KMS-11 (cell line): ENCODE results near the gene MYO3A.

ENCODE experiments used
- H2AFZ ChIP-seq: fragments of 200-600 bp; sonication (generic); 2 replicates; pipeline ENCODE4 v1.6.1; 2016; ENCODE audit warnings: antibody characterized with exemption, mixed run types, low read depth
- H3K27ac ChIP-seq: fragments of 200-600 bp; sonication (generic); 2 replicates; pipeline ENCODE4 v1.6.1; 2016; ENCODE audit warnings: mild to moderate bottlenecking, mixed run types
- H3K27me3 ChIP-seq: fragments of 200-600 bp; sonication (generic); 2 replicates; pipeline ENCODE4 v1.6.1; 2017; ENCODE audit warnings: mild to moderate bottlenecking, low read depth, mixed run types, moderate library complexity; ENCODE audit not compliant: insufficient read depth
- H3K36me3 ChIP-seq: fragments of 200-600 bp; sonication (generic); 2 replicates; pipeline ENCODE4 v1.6.1; 2017; ENCODE audit warnings: mild to moderate bottlenecking, mixed run types; ENCODE audit not compliant: insufficient read depth
- H3K4me1 ChIP-seq: fragments of 200-600 bp; sonication (generic); 2 replicates; pipeline ENCODE4 v1.6.1; 2016; ENCODE audit warnings: mild to moderate bottlenecking, low read depth, mixed run types; ENCODE audit not compliant: poor library complexity, severe bottlenecking
- H3K4me2 ChIP-seq: fragments of 200-600 bp; sonication (generic); 2 replicates; pipeline ENCODE4 v1.7.0; 2016; ENCODE audit warnings: mild to moderate bottlenecking, mixed run types
- H3K4me3 ChIP-seq: fragments of 200-600 bp; sonication (generic); IDR thresholded peaks from 2 replicates; pipeline ENCODE4 v1.6.1; 2017; ENCODE audit warnings: low read depth, low read length, mixed read lengths; ENCODE audit not compliant: insufficient read depth
- H3K79me2 ChIP-seq: fragments of 200-600 bp; sonication (generic); 2 replicates; pipeline ENCODE4 v1.6.1; 2016; ENCODE audit warnings: low read depth, mixed run types; ENCODE audit not compliant: insufficient read depth
- H3K9ac ChIP-seq: fragments of 200-600 bp; sonication (generic); 2 replicates; pipeline ENCODE4 v1.6.1; 2016; ENCODE audit warnings: mild to moderate bottlenecking, mixed run types
- H4K20me1 ChIP-seq: fragments of 200-600 bp; sonication (generic); 2 replicates; pipeline ENCODE4 v1.6.1; 2016; ENCODE audit warnings: mild to moderate bottlenecking, mixed run types; ENCODE audit not compliant: insufficient read depth
- TF ChIP-seq, protein P1 (sequence below): fragments of 200-600 bp; sonication (generic); conservative IDR thresholded peaks from 2 replicates; pipeline ENCODE4 v1.6.1; 2017; ENCODE audit warnings: low read depth, mild to moderate bottlenecking, antibody characterized with exemption, low read length, moderate library complexity, mixed read lengths

Gene MYO3A

DNA sequence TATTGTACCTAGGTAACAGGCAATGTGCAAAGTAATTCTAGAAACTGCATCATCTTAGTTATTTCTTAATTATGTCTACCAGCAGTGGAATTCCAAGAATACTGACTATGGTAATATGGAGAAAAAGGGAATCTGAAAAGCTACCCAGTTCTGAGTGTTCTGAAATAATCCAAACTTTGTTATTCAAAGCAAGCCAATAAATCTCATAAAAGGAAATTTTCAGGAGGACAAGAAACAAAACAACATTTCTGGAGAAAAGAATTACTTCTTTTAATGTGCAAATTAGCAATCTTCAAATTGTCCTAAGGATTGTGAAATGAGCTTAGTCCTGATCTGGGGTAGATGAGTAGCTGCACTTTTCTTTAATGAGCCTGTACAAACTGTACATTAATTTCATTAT, 88.8 kb downstream of the MYO3A start:
- H3K36me3 ChIP-seq, result no peaks in the 10 kb centered on the region
- no peaks in the 10 kb centered on the region for H3K4me1 ChIP-seq
- TF ChIP-seq, protein P1, sequence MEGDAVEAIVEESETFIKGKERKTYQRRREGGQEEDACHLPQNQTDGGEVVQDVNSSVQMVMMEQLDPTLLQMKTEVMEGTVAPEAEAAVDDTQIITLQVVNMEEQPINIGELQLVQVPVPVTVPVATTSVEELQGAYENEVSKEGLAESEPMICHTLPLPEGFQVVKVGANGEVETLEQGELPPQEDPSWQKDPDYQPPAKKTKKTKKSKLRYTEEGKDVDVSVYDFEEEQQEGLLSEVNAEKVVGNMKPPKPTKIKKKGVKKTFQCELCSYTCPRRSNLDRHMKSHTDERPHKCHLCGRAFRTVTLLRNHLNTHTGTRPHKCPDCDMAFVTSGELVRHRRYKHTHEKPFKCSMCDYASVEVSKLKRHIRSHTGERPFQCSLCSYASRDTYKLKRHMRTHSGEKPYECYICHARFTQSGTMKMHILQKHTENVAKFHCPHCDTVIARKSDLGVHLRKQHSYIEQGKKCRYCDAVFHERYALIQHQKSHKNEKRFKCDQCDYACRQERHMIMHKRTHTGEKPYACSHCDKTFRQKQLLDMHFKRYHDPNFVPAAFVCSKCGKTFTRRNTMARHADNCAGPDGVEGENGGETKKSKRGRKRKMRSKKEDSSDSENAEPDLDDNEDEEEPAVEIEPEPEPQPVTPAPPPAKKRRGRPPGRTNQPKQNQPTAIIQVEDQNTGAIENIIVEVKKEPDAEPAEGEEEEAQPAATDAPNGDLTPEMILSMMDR, result no peak
- no peaks in the 10 kb centered on the region for H3K79me2 ChIP-seq
- no peaks in the 10 kb centered on the region for H4K20me1 ChIP-seq
- no peak overlapping the region for H3K27ac ChIP-seq
- no peaks in the 10 kb centered on the region for H3K27me3 ChIP-seq
- H3K4me3 ChIP-seq, result no peak overlapping the region
- no peak overlapping the region for H2AFZ ChIP-seq
- H3K4me2 ChIP-seq, result no peak overlapping the region
- no peak overlapping the region for H3K9ac ChIP-seq

DNA sequence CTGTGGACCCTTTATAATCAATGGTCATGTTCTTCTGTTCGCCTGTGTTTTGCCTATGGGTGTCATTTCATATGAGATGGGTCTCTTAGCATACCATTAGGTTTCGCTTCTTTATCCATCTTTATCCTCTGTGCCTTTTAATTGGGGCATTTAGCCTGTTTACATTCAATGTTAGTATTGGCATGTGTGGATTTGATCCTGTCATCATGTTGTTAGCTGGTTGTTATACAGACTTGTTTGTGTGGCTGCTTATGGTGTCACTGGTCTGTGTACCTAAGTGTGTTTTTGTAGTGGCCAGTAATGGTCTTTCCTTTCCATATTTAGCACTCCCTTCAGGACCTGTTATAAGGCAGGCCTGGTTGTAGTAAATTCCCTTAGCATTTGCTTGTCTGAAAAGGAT, 90.3 kb downstream of the MYO3A start:
- H3K79me2 ChIP-seq, result no peaks in the 10 kb centered on the region
- H3K9ac ChIP-seq, result no peak overlapping the region
- H3K4me1 ChIP-seq, result no peaks in the 10 kb centered on the region
- H3K36me3 ChIP-seq, result no peaks in the 10 kb centered on the region
- H4K20me1 ChIP-seq, result no peaks in the 10 kb centered on the region
- TF ChIP-seq, protein P1, result no peak
- H2AFZ ChIP-seq, result no peak overlapping the region
- no peak overlapping the region for H3K4me2 ChIP-seq
- H3K27me3 ChIP-seq, result no peaks in the 10 kb centered on the region
- no peak overlapping the region for H3K27ac ChIP-seq
- no peak overlapping the region for H3K4me3 ChIP-seq

DNA sequence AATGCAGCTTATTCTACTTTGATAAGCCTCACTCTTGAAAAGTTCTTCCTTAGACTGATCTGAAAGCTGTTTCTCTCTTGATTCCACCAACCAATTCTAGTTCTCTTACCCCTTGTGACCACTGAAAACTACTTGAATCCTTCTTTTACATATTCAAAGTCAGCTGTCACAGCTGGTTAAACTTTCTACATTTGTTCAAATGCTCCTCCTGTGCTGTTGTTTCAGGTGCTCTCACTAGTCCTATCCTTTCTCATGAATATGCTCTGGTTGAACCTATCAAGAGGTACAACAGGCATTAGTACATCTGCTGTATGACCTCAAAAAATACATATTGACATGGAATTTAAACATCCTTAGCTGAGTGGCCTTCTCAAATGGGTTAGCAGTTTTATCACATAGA, 91.5 kb downstream of the MYO3A start:
- H4K20me1 ChIP-seq, result no peaks in the 10 kb centered on the region
- no peak overlapping the region for H3K4me2 ChIP-seq
- no peak overlapping the region for H3K9ac ChIP-seq
- TF ChIP-seq, protein P1, result no peak
- H3K36me3 ChIP-seq, result no peaks in the 10 kb centered on the region
- no peaks in the 10 kb centered on the region for H3K4me1 ChIP-seq
- no peaks in the 10 kb centered on the region for H3K79me2 ChIP-seq
- H2AFZ ChIP-seq, result no peak overlapping the region
- no peak overlapping the region for H3K4me3 ChIP-seq
- no peak overlapping the region for H3K27ac ChIP-seq
- H3K27me3 ChIP-seq, result no peaks in the 10 kb centered on the region

DNA sequence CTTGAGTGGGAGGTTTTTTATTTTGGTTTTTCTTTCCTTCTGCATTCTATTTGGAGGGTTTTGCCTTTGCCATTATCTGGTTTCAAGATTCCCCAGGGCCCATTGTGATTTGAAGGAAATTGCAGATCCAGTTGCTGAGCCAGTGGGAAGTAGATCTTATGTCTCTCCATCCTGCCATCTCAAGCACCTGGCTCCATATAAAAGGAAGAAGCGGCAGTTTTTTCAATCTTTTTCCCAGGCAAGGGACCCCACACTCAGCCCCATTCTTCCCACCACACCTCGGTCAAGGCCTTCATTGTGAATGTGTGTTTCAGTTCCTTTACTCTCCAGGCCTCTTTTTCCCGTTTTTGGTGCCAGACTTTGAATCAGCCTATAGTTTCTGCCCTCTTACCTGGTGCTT, 95.8 kb downstream of the MYO3A start:
- H3K4me1 ChIP-seq, result no peaks in the 10 kb centered on the region
- TF ChIP-seq, protein P1, result no peak
- no peaks in the 10 kb centered on the region for H3K36me3 ChIP-seq
- no peak overlapping the region for H3K4me3 ChIP-seq
- H3K4me2 ChIP-seq, result no peak overlapping the region
- H3K79me2 ChIP-seq, result no peaks in the 10 kb centered on the region
- no peak overlapping the region for H3K9ac ChIP-seq
- no peaks in the 10 kb centered on the region for H3K27me3 ChIP-seq
- H4K20me1 ChIP-seq, result no peaks in the 10 kb centered on the region
- H2AFZ ChIP-seq, result no peak overlapping the region
- H3K27ac ChIP-seq, result no peak overlapping the region

DNA sequence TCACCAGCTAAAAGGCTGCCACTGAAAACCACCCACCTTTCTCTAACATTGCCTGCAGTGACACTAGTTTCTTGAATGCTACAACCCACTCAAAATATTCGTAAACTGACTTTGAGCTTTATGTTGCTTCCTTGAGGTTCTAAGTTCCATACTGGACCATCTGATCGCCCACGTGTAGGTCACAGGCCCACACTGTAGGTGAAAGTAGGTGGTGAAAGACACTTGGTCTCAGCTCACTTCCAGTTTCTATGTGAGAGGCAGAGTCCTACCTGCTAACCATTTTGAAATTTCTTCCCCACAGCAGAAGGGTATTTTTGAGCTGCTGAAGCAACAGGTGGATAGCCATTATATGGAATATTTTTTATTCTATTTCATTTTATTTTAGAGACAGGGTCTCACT, 97.3 kb downstream of the MYO3A start:
- Histone ChIP-seq H4K20me1 (no peaks in the 10 kb centered on the region), H3K9ac (no peak overlapping the region), H3K36me3 (no peaks in the 10 kb centered on the region), H3K79me2 (no peaks in the 10 kb centered on the region), H3K4me2 (no peak overlapping the region), H3K27me3 (no peaks in the 10 kb centered on the region), H2AFZ (no peak overlapping the region), H3K4me3 (no peak overlapping the region), H3K4me1 (no peaks in the 10 kb centered on the region), H3K27ac (no peak overlapping the region)
- TF ChIP-seq, protein P1, result no peak
